Sigmoid colon (tissue), 4 donors: ENCODE measurements around the gene NAT14.

Experiments
- EP300 ChIP-seq, 4 donors: sonication (generic); formaldehyde crosslinking; IDR thresholded peaks; one replicate each; pipeline ENCODE4 v1.6.1; 2017; ENCODE audit warnings: antibody characterized with exemption in 4 of 4
- POLR2AphosphoS5 ChIP-seq, 4 donors: sonication (generic); formaldehyde crosslinking; IDR thresholded peaks; one replicate each; pipeline ENCODE4 v1.6.1; 2017; ENCODE audit warnings: antibody characterized with exemption in 4 of 4
- TF ChIP-seq, protein P1 (sequence below), 4 experiments: fragments of 450-650 bp in 3 of 4; fragments of 200-600 bp in 1 of 4; IDR thresholded peaks; one replicate each; pipeline ENCODE4 v1.5.1; 2016 to 2019; ENCODE audit warnings: antibody characterized with exemption in 4 of 4, mild to moderate bottlenecking in 3 of 4, moderate library complexity in 2 of 4

DNA sequence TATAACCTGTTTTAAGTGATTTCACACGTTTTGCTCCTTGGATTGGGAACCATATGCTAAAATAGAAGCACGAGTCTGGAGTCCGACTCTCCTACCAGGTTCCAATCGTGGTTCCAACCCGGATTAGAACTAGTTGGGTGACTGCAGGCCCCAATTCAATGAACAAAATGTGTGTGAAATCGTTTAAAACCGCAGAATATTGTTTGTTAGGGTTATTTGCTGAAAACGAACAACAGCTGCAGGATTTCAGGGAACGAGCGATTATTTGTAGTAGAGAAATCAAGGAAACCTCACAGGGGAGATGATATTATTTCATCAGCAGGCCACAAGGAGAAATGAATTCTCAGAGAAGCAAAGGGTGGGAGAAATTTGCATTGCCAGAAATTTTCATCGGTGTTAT lies 20.0 kb downstream of the NAT14 start:
- TF ChIP-seq, protein P1, sequence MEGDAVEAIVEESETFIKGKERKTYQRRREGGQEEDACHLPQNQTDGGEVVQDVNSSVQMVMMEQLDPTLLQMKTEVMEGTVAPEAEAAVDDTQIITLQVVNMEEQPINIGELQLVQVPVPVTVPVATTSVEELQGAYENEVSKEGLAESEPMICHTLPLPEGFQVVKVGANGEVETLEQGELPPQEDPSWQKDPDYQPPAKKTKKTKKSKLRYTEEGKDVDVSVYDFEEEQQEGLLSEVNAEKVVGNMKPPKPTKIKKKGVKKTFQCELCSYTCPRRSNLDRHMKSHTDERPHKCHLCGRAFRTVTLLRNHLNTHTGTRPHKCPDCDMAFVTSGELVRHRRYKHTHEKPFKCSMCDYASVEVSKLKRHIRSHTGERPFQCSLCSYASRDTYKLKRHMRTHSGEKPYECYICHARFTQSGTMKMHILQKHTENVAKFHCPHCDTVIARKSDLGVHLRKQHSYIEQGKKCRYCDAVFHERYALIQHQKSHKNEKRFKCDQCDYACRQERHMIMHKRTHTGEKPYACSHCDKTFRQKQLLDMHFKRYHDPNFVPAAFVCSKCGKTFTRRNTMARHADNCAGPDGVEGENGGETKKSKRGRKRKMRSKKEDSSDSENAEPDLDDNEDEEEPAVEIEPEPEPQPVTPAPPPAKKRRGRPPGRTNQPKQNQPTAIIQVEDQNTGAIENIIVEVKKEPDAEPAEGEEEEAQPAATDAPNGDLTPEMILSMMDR (IDR thresholded peaks at IDR 0.05) = no peak
- TF ChIP-seq POLR2AphosphoS5 (IDR thresholded peaks at IDR 0.05) (no peak), EP300 (IDR thresholded peaks at IDR 0.05) (no peak)
